H1 (cell line): ENCODE data around the gene CACNA1C. TPM values are rescaled to one million over a fixed set of nuclear protein-coding genes. Genes with fewer than 3 reads are reported as not detected.
A peak's percentile ranks its signal among the peaks of the same experiment; 100 is the strongest.

Source experiments
- BRCA1 ChIP-seq: IDR thresholded peaks from 2 replicates; pipeline ENCODE4 v1.6.1; 2012; ENCODE audit warnings: low read depth, low read length, improper control_type of control experiment
- CHD7 ChIP-seq: fragments of 300-600 bp; sonication (generic); IDR thresholded peaks from 2 replicates; pipeline ENCODE4 v1.7.1; 2012; ENCODE audit warnings: low read length, moderate library complexity, mild to moderate bottlenecking, inconsistent platforms; ENCODE audit not compliant: insufficient replicate concordance
- EGR1 ChIP-seq: IDR thresholded peaks from 2 replicates; pipeline ENCODE4 v1.6.1; 2011; ENCODE audit warnings: low read depth, low read length, borderline replicate concordance
- HDAC2 ChIP-seq, 2 experiments: fragments of 300-600 bp in 1 of 2; sonication (generic) in 1 of 2; IDR thresholded peaks; 2 replicates each; pipeline ENCODE4 v1.6.1; 2011 to 2012; ENCODE audit warnings: low read depth in 2 of 2, low read length in 2 of 2, mild to moderate bottlenecking in 2 of 2, moderate library complexity in 2 of 2, borderline replicate concordance in 1 of 2, inconsistent platforms in 1 of 2
- SP1 ChIP-seq: IDR thresholded peaks from 2 replicates; pipeline ENCODE4 v1.6.1; 2011; ENCODE audit warnings: low read depth, low read length
- SRF ChIP-seq: IDR thresholded peaks from 2 replicates; pipeline ENCODE4 v1.6.1; 2011; ENCODE audit warnings: mild to moderate bottlenecking, low read depth, low read length, moderate library complexity
- YY1 ChIP-seq: IDR thresholded peaks from 2 replicates; pipeline ENCODE4 v1.6.1; 2011; ENCODE audit warnings: low read depth, mild to moderate bottlenecking, low read length
- polyA plus RNA-seq, 7 experiments: library from polyadenylated mRNA; depleted of rRNA in 3 of 7; stranded (reverse) in 5 of 7; unstranded in 2 of 7; fragments of >200 nt in 5 of 7; fragments of 200-250 nt in 2 of 7; gene quantifications; 1 replicate in 5 of 7; 2 replicates in 1 of 7; 4 replicates in 1 of 7; pipeline versions ENCODE4 v1.2.1 to v1.2.3, GENCODE V29; 2011 to 2013; ENCODE audit warnings: missing spikeins in 2 of 7, mixed read lengths in 2 of 7
- total RNA-seq: library from RNA; stranded (reverse); fragmentation: NEBNext Ultra II Directional; extraction: Animal tissue kit (Norgen Biotek cat#: 25700); gene quantifications from 2 replicates; pipeline ENCODE4 v1.2.1, GENCODE V29; 2021
- TF ChIP-seq, protein P1 (sequence below): IDR thresholded peaks from 2 replicates; pipeline ENCODE4 v1.6.1; 2011; ENCODE audit warnings: low read depth, mild to moderate bottlenecking, low read length; ENCODE audit not compliant: insufficient read depth

Gene CACNA1C
- total and polyA plus RNA-seq, 2 of the 8 experiments (the other 6 are each of a cell fraction or from before 2014, with no cell fraction given), result 1.3 TPM

- no peak for TF ChIP-seq CHD7
- TF ChIP-seq SRF, result no peak
- TF ChIP-seq YY1, result peak; percentile 75
- no peak for TF ChIP-seq EGR1
- 0 out of 4 replicates have a peak, but pooled peaks of 1 of the 2 experiments have one; percentile 78 for TF ChIP-seq HDAC2 (IDR thresholded peaks at IDR 0.05; ENCODE audit: borderline replicate concordance in 1 of 2, low read depth in 2 of 2, low read length in 2 of 2)
- 0 out of 2 replicates have a peak, but pooled peaks have one; percentile 31 for TF ChIP-seq SP1
- TF ChIP-seq, protein P1, sequence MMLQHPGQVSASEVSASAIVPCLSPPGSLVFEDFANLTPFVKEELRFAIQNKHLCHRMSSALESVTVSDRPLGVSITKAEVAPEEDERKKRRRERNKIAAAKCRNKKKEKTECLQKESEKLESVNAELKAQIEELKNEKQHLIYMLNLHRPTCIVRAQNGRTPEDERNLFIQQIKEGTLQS, result 0 out of 2 replicates have a peak, but pooled peaks have one; percentile 18
- TF ChIP-seq BRCA1, result no peak
Observed at GRCh38 chr12:2244013-2244861, 191.4 kb downstream of the CACNA1C start (continued).
